HG03064 (cell line): ENCODE measurements around the gene C16orf87.
A peak's percentile ranks its signal among the peaks of the same experiment; 100 is the strongest.
"Not testable (repeated sequence)": the region's sequence is repeated elsewhere in the genome, so short reads cannot be mapped to it uniquely, and the experiment has no call there.

Experiments used
- ATAC-seq: cut with Tn5 transposase; IDR thresholded peaks from one replicate; pipeline ENCODE4 v1.9.1; 2021; ENCODE audit warnings: low read depth; ENCODE audit not compliant: unreplicated experiment

C16orf87 gene

GRCh38 chr16:46801428-46802049 lies 29.4 kb downstream of the C16orf87 start:
- no peak for ATAC-seq

DNA sequence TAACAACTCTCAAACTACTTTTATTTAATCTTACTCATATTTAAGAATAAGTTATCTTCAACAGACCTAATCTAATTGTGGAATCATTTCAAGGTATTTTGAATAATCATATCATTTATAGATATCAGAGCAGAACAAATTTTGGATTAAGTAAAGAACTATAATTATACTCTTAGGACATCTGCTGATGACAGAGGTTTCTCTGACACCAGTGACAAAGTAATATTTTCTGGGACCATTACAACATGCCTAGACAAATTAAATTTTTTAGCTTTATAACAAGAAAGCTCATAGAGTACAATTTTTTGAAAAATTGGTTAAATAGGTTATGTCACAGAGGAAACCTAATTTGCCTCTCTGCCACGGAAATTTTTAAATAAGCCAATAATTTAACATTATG lies 30.5 kb downstream of the C16orf87 start:
- no peak for ATAC-seq

DNA sequence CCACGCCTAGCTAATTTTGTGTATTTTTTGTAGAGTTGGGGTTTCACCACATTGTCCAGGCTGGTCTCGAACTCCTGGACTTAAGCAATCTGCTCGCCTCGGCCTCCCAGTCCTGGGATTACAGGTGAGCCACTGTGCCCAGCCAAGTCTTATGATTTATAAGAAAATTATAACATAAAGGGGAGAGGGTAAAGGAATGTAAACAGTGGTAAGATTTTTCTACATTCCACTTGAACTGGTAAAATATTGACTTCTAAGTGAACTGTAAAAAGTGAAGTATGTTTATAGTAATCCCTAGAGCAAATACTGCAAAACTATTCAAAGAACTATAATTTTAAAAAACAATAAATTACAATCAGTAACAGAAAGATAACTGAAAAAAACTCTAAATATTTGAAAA lies 33.5 kb downstream of the C16orf87 start:
- ATAC-seq: no peak

DNA sequence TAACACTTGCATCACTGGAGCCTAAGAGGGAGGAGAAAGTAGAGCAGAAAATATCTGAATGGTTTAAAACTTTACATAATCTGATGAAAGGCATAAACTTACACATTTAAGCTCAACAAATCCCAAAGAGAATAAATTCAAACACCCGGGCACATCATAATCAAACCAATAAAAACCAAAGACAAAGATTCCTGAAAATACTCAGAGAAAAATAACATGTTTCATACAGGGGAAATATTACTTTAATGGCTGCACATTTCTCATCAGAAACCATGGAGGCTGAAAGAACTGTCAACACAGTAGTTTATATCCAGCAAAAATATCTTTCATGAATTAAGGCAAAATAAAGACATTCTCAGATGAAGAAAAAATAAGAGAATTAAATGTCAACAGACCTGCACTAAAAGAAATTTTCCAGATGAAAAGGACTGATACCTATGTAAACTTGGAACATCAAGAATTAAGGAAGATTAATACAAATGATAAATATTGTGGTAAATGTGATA lies 34.2 kb downstream of the C16orf87 start:
- ATAC-seq: no peak

DNA sequence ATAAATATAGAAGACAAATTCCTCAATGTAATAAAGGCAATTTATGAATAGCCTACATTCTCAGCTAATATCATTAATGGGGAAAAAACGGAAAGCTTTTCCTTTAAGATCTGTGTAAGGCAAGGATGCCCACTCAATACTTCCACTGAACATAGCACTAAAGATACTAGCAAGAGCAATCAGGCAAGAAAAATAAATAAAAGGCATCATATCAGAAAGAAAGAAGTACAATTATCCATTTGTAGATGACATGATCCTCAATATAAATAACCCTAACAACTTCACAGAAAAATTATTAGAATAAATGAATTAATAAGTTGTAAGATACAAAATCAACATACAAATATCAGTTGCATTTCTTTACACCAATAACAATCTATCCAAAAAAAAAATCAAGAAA lies 37.1 kb downstream of the C16orf87 start:
- ATAC-seq: no peak

- ATAC-seq: no peak
Observed at GRCh38 chr16:46790599-46791270, 40.2 kb downstream of the C16orf87 start.

DNA sequence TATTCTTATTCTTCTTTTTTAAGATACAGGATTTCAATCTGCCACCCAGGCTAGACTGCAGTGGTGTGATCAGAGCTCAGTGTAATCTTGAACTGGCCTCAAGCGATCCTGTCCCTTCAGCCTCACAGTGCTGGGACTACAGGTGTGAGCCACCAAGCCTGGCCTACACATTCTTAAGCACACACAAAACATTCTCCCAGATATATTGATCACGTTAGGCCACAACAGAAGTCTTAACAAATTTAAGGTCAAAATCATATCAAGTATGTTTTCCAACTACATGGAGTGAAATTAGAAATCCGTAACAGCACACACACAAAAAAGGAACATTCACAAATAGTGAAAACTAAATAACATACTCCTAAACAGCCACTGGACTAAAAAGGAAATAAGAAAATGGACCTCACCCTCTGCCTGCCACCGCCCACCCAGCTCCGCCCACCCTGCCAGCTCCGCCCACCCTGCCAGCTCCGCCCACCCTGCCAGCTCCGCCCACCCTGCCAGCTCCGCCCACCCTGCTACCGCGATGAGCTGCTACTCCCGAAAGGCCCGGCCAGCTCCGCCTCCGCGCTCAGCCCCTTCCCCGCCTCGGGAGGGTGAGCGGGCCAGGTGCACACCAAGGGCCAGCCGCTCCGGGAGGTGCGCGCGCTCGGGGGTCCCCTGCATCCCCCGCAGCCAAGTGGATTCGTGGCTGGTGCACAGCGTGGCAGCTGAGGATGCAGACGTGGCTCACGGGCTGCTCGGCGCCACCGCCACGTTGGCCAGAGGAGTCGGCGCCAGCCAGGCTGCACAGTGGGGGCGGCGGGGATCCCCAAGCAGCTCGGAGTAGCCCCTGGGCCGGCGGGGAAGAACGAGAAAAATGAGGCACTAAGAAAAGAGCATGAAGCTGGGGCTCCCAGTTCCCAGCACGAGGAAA lies 41.2 kb downstream of the C16orf87 start:
- peak; percentile 81 for ATAC-seq

DNA sequence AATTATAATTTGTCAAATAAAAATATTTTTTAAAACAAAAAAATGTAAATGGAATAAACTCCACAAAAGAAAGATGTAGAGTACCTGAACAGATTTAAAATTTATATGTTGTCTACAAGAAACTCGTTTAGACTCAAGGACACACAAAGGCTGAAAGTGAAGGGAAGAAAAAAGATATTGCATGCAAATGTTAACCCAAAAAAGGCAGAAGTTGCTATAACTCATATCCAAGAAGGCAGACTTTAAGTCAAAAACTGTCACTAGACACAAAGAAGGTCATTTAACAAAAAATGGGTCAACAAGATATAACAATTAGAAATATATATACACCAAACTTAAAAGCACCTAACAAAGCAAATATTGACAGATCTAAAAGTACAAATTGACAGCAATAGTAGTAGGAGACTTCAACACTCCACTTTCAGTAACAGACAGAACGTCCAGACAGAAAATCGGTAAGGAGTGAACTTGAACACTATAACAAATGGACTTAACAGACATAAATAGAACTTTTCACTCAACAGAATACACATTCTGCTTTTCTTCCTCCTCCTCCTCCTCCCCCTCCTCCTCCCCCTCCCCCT lies 42.0 kb downstream of the C16orf87 start:
- no peak for ATAC-seq

DNA sequence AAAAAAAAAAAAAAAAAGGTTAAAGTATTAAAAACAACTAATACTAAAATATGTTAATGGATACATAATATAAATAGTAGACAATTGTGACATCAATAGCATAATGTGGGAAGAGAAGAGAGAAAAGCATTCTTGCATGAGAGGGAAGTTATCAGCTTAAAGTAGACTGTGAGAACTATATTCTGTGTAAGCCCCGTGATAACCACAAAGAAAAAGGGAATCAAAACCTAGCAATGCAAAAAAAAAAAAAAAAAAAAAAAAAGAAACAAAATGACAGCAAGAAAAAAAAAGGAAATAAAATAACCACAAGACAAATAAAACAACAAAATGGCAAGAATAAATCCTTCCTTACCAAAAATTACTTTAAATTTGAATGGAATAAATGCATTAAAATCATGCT lies 43.1 kb downstream of the C16orf87 start:
- no peak for ATAC-seq

DNA sequence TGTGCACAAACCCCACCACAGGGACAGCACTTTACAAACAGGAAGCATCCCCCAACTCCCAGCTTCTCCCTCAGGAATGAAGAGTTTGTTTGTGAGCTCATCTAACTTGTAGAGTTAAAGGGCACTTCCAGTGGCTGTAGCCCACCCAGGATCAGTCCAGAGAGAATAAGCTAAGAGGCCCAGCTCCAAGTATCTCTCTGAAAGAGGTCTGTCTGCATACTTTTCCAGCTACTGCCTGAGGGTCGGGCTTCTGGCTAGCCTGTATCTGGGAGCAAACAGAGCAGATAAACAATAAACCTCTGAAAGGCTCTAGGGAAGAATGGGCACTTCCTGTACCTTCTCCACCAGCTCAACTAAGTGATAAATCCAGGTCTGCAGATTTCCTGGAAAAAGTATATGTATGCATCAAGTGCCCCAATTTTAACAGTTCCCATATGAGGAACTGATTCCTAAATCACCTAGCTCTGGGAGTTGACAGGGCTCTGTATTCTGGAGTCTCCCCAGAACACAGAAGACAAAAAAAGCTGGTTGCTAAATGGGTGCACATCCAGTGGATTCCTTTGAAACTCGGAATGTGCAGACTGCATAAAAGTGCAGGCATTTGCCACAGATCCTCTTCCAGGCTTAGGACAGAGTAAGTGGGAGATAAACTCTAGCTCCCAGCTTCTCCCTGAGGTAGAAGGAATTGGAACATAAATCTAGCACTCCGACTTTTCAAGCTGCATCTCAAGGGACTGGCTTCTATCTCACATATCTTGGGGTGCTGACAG lies 45.7 kb downstream of the C16orf87 start:
- ATAC-seq: no peak

DNA sequence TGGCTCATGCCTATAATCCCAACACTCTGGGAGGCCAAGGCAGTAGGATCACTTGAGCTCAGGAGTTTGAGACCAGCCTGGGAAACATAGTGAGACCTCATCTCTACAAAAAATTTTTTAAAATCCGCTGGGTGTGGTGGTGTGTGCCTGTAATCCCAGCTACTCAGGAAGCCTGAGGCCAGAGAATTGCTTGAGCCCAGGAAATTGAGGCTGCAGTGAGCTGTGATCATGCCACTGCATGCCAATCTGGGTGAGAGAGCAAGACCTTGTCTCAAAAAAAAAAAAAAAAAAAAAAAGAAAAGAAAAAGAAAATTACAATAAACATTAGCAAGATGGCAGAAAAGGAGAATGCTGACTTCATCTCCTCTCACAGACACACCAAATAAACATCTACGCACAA lies 46.4 kb downstream of the C16orf87 start:
- ATAC-seq: not testable (repeated sequence)

GRCh38 chr16:46783800-46784199 lies 47.2 kb downstream of the C16orf87 start:
- ATAC-seq: no peak

GRCh38 chr16:46782320-46782719 lies 48.7 kb downstream of the C16orf87 start:
- no peak for ATAC-seq

DNA sequence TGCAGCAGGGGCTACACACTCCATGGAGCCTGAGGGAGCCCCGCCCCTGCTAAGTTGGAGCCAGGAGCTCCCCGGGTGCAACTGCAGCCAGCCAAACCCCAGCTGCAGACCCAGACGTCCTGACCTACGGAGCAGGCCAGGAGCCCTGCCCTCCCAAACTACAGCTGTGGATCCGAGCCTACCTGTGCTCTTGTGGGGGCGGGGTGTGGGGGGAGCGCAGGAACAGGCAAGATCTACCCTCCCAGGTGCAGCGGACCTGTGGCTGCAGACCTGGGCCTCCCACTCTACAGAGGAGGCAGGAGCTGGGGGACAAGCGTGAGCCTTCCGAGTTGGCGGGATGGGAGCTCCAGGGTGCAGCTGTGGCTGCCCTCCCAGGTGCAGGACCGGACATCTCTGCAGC lies 53.2 kb downstream of the C16orf87 start:
- ATAC-seq: no peak

GRCh38 chr16:46775214-46775613 lies 55.8 kb downstream of the C16orf87 start:
- ATAC-seq: no peak

DNA sequence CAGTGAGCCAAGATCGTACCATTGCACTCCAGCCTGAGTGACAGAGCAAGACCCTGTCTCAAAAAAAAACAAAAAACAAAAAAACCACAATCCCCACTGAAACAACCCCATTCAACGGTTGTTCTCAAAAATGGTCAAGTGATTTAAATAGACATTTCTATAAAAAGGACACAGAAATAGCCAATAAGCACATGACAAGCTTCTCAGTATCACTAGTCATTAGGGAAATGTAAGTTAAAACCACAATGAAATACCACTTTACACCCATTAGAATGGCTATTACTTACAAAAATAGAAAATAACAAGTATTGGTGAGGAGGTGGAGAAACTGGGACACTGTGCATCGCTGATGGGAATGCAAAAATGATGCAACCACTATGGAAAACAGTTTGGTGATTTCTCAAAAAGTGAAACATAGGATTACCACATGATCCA lies 56.2 kb downstream of the C16orf87 start:
- peak; percentile 64 for ATAC-seq

- no peak for ATAC-seq
Observed at GRCh38 chr16:46772463-46772862, 58.5 kb downstream of the C16orf87 start.

DNA sequence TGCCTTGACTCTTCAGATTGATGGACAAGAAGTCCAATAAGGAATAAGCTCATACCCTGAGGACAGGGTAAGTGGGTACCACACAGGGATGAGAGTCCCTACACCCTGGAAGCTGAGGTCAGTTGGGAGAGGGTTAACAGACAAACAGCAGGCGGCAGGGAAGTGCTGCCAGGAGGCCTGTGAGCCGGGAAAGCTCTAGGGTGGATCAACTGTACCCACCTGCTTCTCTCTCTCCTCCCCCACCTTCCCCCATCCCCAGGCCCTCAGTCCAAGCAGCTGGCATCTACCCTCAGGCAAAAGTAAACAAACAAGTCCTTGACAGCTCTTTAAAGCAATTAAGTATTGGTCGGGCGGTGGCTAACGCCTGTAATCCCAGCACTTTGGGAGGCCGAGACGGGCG lies 62.2 kb downstream of the C16orf87 start:
- ATAC-seq: no peak

DNA sequence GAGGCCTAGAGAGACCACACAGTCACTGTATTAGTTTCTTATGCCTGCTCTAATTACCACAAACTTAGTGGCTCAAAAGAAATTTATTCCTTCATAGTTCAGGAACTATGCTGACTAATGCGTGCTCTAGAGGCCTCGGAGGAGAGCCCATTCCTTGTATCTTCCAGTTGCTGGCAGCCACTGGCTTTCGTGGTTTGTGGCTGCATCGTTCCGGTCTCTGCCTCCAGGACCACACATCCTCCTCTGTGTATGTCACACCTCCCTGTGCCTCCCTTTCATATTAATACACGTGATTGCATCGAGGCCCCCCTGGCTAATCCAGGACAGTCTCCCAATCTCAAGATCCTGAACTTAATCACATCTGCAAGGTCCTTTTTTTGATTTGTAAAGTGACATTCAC lies 65.9 kb downstream of the C16orf87 start:
- no peak for ATAC-seq

GRCh38 chr16:46763147-46763546 lies 67.8 kb downstream of the C16orf87 start:
- ATAC-seq: no peak
